ENCODE data around the gene ZBTB38. TPM values are rescaled to one million over a fixed set of nuclear protein-coding genes. Genes with fewer than 3 reads are reported as not detected.

Gene ZBTB38
- total RNA-seq, 3 donors from 2014 or later (not counting 1 experiment from before 2014, with no cell fraction given): 40.3 to 68.3 (median 56.7) TPM

DNA sequence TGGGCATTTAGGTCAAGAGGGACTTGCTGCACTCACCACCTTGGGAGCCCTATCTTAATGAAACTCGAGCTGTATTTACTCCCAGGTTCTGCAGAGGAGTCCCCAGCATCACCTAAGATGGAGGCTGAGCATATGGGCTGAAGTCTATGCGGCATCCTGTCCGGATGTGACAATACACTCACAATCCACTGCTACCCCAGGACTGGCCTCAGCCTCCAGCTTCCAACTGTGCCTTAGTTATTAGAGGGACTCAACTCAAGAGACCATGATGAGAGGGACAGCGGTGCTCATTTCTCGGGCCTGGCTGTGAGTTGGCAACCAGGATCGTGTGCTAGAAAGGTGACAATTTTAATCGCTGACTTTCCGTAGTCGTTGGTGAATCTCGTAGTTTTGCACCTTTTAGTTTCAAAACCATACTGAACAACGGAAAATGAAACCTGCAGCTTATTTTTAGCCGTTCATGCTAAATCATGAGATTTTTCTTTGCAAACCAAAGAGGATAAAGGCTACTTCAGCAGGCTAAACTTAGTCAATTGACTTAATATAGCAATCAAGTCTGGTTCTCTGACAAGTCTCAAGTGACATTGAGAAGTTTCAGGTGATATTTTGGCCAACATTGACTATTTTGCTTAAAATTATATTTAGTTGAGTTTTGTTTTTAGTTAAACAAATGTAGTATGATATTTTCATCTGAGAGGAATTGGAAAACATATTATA is 11.1 kb downstream of the ZBTB38 start:
- peak; percentile 58 to 75 (median 59) for ATAC-seq
- Mint-ChIP-seq H3K27ac (peak overlapping the region; percentile 63 to 78), H3K9me3 (no peaks in the 10 kb centered on the region), H3K4me1 (peaks cover 0 to 22% of the 10 kb centered on the region in 2 donors), H3K27me3 (ENCODE audit: low read depth in 2 of 2) (peaks cover 0 to under 1% of the 10 kb centered on the region in 2 donors), H3K4me3 (peak overlapping the region; percentile 6), H3K36me3 (no peaks in the 10 kb centered on the region)
- intact Hi-C loops (cut with micrococcal nuclease): loop anchor here (5.0 kb wide), 1 partner anchor 33 kb away; no protein-coding TSS in a partner anchor
- H3K36me3 ChIP-seq (ENCODE audit: control insufficient read depth, insufficient read depth, low read length): no peaks in the 10 kb centered on the region
- TF ChIP-seq, protein P1, sequence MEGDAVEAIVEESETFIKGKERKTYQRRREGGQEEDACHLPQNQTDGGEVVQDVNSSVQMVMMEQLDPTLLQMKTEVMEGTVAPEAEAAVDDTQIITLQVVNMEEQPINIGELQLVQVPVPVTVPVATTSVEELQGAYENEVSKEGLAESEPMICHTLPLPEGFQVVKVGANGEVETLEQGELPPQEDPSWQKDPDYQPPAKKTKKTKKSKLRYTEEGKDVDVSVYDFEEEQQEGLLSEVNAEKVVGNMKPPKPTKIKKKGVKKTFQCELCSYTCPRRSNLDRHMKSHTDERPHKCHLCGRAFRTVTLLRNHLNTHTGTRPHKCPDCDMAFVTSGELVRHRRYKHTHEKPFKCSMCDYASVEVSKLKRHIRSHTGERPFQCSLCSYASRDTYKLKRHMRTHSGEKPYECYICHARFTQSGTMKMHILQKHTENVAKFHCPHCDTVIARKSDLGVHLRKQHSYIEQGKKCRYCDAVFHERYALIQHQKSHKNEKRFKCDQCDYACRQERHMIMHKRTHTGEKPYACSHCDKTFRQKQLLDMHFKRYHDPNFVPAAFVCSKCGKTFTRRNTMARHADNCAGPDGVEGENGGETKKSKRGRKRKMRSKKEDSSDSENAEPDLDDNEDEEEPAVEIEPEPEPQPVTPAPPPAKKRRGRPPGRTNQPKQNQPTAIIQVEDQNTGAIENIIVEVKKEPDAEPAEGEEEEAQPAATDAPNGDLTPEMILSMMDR (IDR thresholded peaks at IDR 0.05): no peak
- DNase-seq: peak in 1 of 2 donors; percentile 65
- H3K9me3 ChIP-seq (ENCODE audit: control insufficient read depth, insufficient read depth, low read length): no peaks in the 10 kb centered on the region
- H3K27ac ChIP-seq (ENCODE audit: low read length): peak overlapping the region; percentile 69
- H3K4me1 ChIP-seq (ENCODE audit: control insufficient read depth, insufficient read depth, low read length): peaks cover 8% of the 10 kb centered on the region
- 51% methylated on average over 12 of the region's 12 CpGs for WGBS (ENCODE audit: insufficient coverage)
- H3K4me3 ChIP-seq (ENCODE audit: low read length): no peak overlapping the region
- H3K27me3 ChIP-seq (ENCODE audit: control insufficient read depth, insufficient read depth, low read length): no peaks in the 10 kb centered on the region

DNA sequence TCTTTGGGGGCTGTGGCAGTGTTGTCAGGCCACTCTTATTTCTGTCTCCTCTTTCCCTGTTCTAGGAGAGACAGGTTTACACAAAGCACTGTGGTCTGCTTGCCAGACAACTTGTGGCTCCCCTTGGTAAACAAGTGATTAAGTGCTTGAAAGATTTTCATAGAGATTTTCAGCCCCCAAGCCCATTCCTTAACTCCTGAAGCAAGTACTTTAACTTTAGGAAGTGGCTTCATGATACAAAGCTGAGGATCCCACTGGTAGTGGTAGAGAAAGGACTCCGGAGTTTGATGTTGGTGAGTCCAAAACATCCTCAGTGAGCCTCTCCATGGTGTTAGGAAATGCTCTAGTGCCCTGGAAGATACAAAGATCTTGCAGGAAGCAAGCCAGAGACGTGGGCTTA is 12.0 kb downstream of the ZBTB38 start:
- H3K4me3 Mint-ChIP-seq: no peak overlapping the region
- H3K27ac Mint-ChIP-seq: no peak overlapping the region
- ATAC-seq (no peak), DNase-seq (no peak)
- Histone ChIP-seq H3K9me3 (ENCODE audit: control insufficient read depth, insufficient read depth, low read length) (no peaks in the 10 kb centered on the region), H3K36me3 (ENCODE audit: control insufficient read depth, insufficient read depth, low read length) (no peaks in the 10 kb centered on the region), H3K4me3 (ENCODE audit: low read length) (no peak overlapping the region), H3K4me1 (ENCODE audit: control insufficient read depth, insufficient read depth, low read length) (peaks cover 8% of the 10 kb centered on the region), H3K27me3 (ENCODE audit: control insufficient read depth, insufficient read depth, low read length) (no peaks in the 10 kb centered on the region), H3K27ac (ENCODE audit: low read length) (no peak overlapping the region)
- no peaks in the 10 kb centered on the region for H3K36me3 Mint-ChIP-seq
- intact Hi-C loops (cut with micrococcal nuclease): no loop called here
- 86% methylated on average over 2 of the region's 2 CpGs for WGBS (ENCODE audit: insufficient coverage)
- H3K27me3 Mint-ChIP-seq (ENCODE audit: low read depth in 2 of 2): peaks cover 1 to 4% of the 10 kb centered on the region in 2 donors
- H3K4me1 Mint-ChIP-seq: peaks cover 0 to 21% of the 10 kb centered on the region in 2 donors
- H3K9me3 Mint-ChIP-seq: no peaks in the 10 kb centered on the region
- TF ChIP-seq, protein P1 (IDR thresholded peaks at IDR 0.05): no peak

- H3K27ac Mint-ChIP-seq: no peak overlapping the region
- Histone ChIP-seq H3K4me1 (ENCODE audit: control insufficient read depth, insufficient read depth, low read length) (peaks cover 8% of the 10 kb centered on the region), H3K27ac (ENCODE audit: low read length) (no peak overlapping the region), H3K4me3 (ENCODE audit: low read length) (no peak overlapping the region), H3K36me3 (ENCODE audit: control insufficient read depth, insufficient read depth, low read length) (no peaks in the 10 kb centered on the region), H3K9me3 (ENCODE audit: control insufficient read depth, insufficient read depth, low read length) (no peaks in the 10 kb centered on the region), H3K27me3 (ENCODE audit: control insufficient read depth, insufficient read depth, low read length) (no peaks in the 10 kb centered on the region)
- H3K27me3 Mint-ChIP-seq (ENCODE audit: low read depth in 2 of 2): peaks cover 4 to 9% of the 10 kb centered on the region in 2 donors
- WGBS (ENCODE audit: insufficient coverage): 94% methylated on average over 2 of the region's 2 CpGs
- TF ChIP-seq, protein P1 (IDR thresholded peaks at IDR 0.05): no peak
- intact Hi-C loops (cut with micrococcal nuclease): no loop called here
- no peak overlapping the region for H3K4me3 Mint-ChIP-seq
- ATAC-seq (no peak), DNase-seq (no peak)
- no peaks in the 10 kb centered on the region for H3K36me3 Mint-ChIP-seq
- no peaks in the 10 kb centered on the region for H3K9me3 Mint-ChIP-seq
- H3K4me1 Mint-ChIP-seq: peaks cover 0 to 16% of the 10 kb centered on the region in 2 donors
Measured at GRCh38 chr3:141380987-141381386, 12.7 kb downstream of the ZBTB38 start.

Data from natural killer cell (primary cell).